HG03064 (cell line): ENCODE measurements around the gene CCSER1.
"Not testable (repeated sequence)": the region's sequence is repeated elsewhere in the genome, so short reads cannot be mapped to it uniquely, and the experiment has no call there.

Source experiments
- ATAC-seq: cut with Tn5 transposase; IDR thresholded peaks from one replicate; pipeline ENCODE4 v1.9.1; 2021; ENCODE audit warnings: low read depth; ENCODE audit not compliant: unreplicated experiment

Gene CCSER1

GRCh38 chr4:91434631-91435030 lies 1307.4 kb downstream of the CCSER1 start:
- no peak for ATAC-seq

DNA sequence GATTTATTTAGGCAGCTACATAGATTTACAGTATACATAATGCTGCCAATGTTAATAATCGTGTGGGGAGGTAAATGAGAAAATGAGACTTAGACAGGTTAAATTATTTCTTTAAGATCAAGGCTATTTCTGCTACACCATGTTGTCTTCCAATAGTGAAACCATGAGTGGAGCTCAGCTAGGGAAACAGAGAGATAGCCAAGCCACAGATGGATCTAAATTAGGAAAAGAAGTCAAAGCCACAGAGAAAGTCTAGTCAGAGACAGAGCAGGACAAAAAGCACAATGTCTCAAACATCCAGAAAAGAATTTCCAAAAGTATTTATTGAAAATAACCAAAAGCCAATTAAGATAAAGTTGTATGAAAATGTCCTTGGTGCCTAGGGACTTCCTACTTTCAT lies 1309.4 kb downstream of the CCSER1 start:
- no peak for ATAC-seq

- ATAC-seq: no peak
Measured at GRCh38 chr4:91447168-91447567, 1320.0 kb downstream of the CCSER1 start.

DNA sequence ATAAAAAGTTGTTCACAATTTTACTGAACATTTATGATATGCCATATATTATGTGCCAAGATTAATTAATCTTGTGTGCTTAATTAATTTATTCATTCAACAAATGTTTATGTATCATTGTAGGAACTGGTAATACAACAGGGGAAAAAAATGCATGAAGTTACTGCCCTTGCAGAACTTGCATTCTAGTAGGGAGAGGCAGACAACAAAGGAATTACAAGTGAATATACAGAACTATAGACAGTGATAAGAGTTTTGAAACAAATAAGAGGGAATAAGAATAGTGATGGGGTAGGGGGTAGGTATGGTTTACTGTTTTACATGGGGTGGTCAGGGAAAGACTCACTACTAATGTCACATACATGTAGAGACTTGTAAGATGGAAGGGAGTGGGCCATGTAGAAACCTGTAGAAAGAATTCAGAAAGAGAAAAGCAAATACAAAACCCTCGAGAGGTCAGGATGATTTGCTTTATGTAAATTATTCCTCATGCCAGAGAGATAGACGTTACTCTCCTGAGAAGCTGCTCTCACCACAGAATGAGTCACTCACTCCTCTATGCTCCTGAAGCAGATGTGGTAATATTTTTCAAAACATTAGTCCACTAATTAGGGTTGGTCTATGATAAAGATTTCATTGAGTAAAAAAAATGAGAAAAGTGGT lies 1321.6 kb downstream of the CCSER1 start:
- no peak for ATAC-seq

- no peak for ATAC-seq
Measured at GRCh38 chr4:91454111-91454510, 1326.9 kb downstream of the CCSER1 start.

- not testable (repeated sequence) for ATAC-seq
Measured at GRCh38 chr4:91462566-91462965, 1335.4 kb downstream of the CCSER1 start.

- no peak for ATAC-seq
Measured at GRCh38 chr4:91470671-91471070, 1343.5 kb downstream of the CCSER1 start.

GRCh38 chr4:91471280-91471679 lies 1344.1 kb downstream of the CCSER1 start:
- no peak for ATAC-seq

GRCh38 chr4:91472046-91472445 lies 1344.9 kb downstream of the CCSER1 start:
- ATAC-seq: no peak

DNA sequence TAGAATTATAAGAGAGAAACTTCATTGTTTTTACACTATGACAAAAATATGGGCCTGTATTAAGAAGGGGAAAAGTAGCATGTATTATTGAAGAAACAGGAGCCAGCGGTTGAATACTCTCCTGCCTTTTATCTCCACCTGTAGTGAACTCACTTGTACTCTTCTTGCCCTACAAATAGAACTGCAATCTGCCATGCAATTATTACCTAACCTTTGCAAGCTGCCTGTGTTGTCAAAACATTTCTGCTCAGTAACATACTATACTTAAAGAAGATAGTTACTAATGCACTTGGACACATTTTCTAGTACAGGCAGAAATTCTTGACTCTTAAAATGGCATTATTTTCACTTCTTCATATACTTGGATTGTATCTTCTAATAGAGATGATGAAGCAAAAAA lies 1358.2 kb downstream of the CCSER1 start:
- no peak for ATAC-seq

DNA sequence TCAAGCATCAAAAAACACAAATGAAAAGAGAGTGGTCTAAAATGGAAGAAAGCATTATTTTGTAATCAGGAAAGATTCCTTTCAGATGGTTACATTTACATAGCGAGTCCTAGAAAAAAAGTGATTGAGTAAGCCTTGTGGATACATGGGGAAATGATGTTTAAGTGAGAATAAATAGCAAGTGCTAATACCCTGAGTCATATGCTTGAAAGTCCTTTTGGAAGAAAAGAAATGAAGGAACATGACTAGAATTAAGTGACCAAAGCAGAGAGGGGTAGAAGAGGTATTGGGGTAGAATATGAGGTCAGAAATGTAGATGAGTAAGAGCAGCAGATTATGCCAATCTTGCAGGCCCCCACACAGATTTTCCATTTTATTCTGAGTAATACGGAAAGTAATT lies 1361.8 kb downstream of the CCSER1 start:
- ATAC-seq: no peak

DNA sequence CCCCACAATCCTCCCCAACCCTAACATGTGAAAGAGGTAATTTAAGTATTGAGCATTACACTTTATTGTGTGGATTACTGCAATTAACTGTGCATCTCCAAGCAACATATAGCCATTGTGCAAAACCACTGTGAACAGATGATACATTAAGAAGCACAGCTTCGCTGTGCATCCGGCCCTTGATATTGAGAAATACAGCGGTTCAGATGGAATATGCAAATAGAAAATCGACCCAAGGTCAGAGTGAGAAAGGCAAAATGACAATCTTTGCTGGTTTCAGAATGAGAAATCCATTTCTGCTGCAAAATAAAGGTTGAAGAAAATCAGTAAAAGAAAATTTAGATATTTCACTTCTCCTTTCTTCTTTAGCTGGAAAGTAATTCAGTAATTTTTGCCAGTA lies 1370.7 kb downstream of the CCSER1 start:
- no peak for ATAC-seq

DNA sequence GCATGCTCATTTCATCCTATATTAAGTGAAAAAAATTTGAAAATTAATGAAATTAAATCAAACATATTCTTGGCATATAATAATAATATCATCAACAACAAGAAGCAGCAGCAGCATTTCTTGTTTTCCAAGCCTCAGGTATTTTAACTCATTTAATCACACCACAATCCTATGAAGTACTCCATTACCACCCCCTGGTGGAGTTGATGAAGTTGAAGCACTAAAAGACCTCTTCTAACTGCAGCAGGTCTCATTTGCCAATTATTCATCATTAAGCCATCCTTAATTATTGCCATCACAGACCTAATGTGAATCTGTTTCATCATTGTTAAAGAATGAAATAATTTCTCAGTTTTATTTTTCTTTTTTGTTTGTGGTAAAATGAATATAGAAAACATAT lies 1375.2 kb downstream of the CCSER1 start:
- ATAC-seq: no peak

GRCh38 chr4:91513326-91513725 lies 1386.1 kb downstream of the CCSER1 start:
- no peak for ATAC-seq

GRCh38 chr4:91519155-91519554 lies 1392.0 kb downstream of the CCSER1 start:
- ATAC-seq: no peak

GRCh38 chr4:91525621-91526020 lies 1398.4 kb downstream of the CCSER1 start:
- no peak for ATAC-seq

DNA sequence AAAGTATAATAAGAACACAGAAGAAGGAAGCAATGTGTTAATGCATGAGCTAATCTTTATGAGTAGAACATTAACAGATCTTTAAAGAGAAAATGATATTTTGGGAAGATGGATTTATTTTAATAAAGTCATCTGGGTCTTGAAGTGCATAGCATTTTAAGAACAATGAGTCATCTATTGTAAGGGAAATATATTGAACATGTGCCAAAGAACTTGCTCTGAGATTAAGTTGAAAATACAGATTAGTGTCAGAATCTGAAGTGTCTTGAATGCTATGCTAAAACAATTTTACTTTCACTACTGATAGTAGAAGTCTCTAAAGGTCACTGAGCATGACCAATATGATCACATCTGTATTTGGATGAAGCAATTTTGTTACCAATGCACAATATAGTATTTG lies 1399.9 kb downstream of the CCSER1 start:
- no peak for ATAC-seq

DNA sequence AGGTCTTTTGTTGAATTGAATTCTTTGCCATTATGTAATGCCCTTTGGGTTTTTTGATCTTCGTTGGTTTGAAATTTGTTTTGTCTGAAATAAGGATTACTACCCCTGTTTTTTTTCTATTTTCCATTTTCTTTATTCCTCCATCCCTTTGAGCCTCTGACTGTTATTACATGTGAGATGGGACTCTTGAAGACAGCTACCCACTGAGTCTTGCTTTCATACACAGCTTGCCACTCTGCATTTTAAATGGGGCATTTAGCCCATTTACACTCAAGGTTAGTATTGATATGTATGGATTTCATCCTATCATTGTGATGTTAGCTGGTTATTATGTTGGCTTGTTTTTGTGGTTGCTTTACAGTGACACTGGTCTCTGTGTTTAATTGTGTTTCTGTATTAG lies 1440.4 kb downstream of the CCSER1 start:
- no peak for ATAC-seq

DNA sequence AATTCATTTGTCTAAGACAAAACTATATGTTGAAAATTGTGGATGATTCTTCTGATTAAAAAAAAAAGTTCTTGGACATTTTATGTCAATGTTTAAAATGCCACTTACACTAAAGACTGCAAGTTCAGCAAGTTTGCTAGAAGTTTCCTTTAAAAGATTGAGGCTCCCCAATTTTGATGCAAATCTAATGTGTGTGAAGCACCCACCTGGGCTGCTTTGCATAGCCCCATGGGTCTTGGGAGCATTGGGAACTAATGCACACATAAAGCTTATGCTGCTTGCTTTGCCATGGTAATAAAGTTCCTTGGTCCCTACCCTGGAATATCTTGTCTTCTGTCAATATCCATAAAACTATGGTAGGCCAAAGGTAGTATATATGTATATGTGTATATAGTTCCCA lies 1450.7 kb downstream of the CCSER1 start:
- ATAC-seq: no peak

DNA sequence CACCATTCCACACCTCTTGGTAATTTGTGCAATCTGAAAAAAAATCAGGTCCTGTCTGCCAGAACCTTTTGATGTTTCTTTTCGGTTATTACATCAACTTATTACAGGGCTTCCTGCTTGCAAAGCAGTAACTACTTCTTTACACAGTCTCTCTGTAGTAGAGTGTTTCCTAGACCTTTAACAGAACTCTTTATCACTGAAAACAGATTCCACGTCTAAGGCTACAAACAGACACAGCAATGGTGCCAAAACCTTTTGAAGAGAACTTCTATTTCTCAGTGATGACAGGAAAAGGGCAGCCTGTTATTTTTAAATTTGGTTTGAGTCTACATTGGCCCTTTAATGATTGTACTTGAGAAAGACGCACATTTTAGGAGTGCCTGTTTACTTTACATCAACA lies 1463.1 kb downstream of the CCSER1 start:
- ATAC-seq: no peak

- ATAC-seq: no peak
Measured at GRCh38 chr4:91592125-91592524, 1464.9 kb downstream of the CCSER1 start.

- no peak for ATAC-seq
Measured at GRCh38 chr4:91596718-91597117, 1469.5 kb downstream of the CCSER1 start.

DNA sequence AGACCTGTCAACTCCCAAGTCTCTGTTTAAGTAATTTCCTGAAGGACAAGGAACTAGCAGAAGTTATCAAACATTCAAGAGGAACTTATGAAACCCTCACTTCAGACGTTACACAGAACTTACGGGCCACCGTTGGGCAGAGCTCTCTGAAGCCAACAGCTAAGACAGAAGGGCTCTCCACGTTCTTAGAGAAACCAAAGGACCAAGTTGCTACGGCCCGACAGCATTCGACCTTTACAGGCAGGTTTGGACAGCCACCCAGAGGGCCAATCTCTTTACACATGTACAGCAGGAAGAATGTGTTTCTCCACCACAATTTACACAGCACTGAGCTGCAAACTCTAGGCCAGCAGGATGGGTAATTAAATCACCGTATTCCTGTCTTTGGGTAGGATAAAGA lies 1471.5 kb downstream of the CCSER1 start:
- no peak for ATAC-seq
